SK-N-SH (cell line): Measurements from ENCODE around the gene TEPSIN. TPM values are rescaled to one million over a fixed set of nuclear protein-coding genes. Genes with fewer than 3 reads are reported as not detected.

ENCODE experiments used
- CTCF ChIA-PET: fragments of 300-600, 350-600 bp; formaldehyde crosslinking; extraction: SDS; loops from one replicate; lab custom pipeline; 2021; lab: Yijun Ruan, JAX
- POLR2A ChIA-PET: fragments of 350-600 bp; sonication (Branson Sonifier 250); formaldehyde crosslinking; extraction: SDS; loops from one replicate; lab custom pipeline; 2020; ENCODE audit warnings: antibody characterized with exemption, inconsistent platforms; lab: Yijun Ruan, JAX
- DNase-seq: peaks from one replicate; pipeline ENCODE4 v3.0.0; 2012
- H2AFZ ChIP-seq: fragments of 200-600 bp; sonication (generic); 2 replicates; pipeline ENCODE4 v1.8.1; 2016; ENCODE audit warnings: antibody characterized with exemption, mild to moderate bottlenecking, low read depth
- H3F3A ChIP-seq: fragments of 200-600 bp; sonication (generic); replicated peaks from 2 replicates; pipeline ENCODE3; 2016; ENCODE audit warnings: antibody characterized with exemption, mild to moderate bottlenecking; ENCODE audit not compliant: insufficient read depth
- H3K27ac ChIP-seq, 2 experiments: fragments of 200-500 bp in 1 of 2; fragments of 200-600 bp in 1 of 2; sonication (Bioruptor generic) in 1 of 2; sonication (generic), shearing (Covaris generic) in 1 of 2; 2 replicates each; pipeline versions ENCODE4 v1.5.1 to v1.6.1; 2014 to 2016; ENCODE audit warnings: low read depth in 2 of 2, inconsistent platforms in 1 of 2, low read length in 1 of 2, mild to moderate bottlenecking in 1 of 2, mixed read lengths in 1 of 2
- H3K27me3 ChIP-seq: fragments of 200-600 bp; sonication (generic), shearing (Covaris generic); 2 replicates; pipeline ENCODE4 v1.6.1; 2016; ENCODE audit warnings: mixed run types; ENCODE audit not compliant: insufficient read depth
- H3K36me3 ChIP-seq, 2 experiments: fragments of 200-500 bp in 1 of 2; fragments of 200-600 bp in 1 of 2; sonication (Bioruptor generic) in 1 of 2; sonication (generic) in 1 of 2; replicated peaks in 1 of 2; 2 replicates each; pipeline versions ENCODE3 to v1.5.1; 2014 to 2016; ENCODE audit warnings: low read length in 1 of 2, mild to moderate bottlenecking in 1 of 2; ENCODE audit not compliant: insufficient read depth in 2 of 2, control insufficient read depth in 1 of 2
- H3K4me1 ChIP-seq, 2 experiments: fragments of 200-500 bp in 1 of 2; fragments of 200-600 bp in 1 of 2; sonication (Bioruptor generic) in 1 of 2; sonication (generic), shearing (Covaris generic) in 1 of 2; 2 replicates each; pipeline versions ENCODE4 v1.5.1 to v1.6.1; 2014 to 2016; ENCODE audit warnings: low read depth in 1 of 2, low read length in 1 of 2, mixed run types in 1 of 2; ENCODE audit not compliant: insufficient read depth in 2 of 2, control insufficient read depth in 1 of 2
- H3K4me2 ChIP-seq: fragments of 200-600 bp; sonication (generic), shearing (Covaris generic); 2 replicates; pipeline ENCODE4 v1.6.1; 2017; ENCODE audit warnings: mixed run types
- H3K4me3 ChIP-seq, 2 experiments: fragments of 200-500 bp in 1 of 2; fragments of 200-600 bp in 1 of 2; sonication (Bioruptor generic) in 1 of 2; sonication (generic), shearing (Covaris generic) in 1 of 2; 2 replicates each; pipeline versions ENCODE4 v1.5.1 to v1.8.1; 2014 to 2016; ENCODE audit warnings: low read depth in 2 of 2, inconsistent platforms in 1 of 2, low read length in 1 of 2, mild to moderate bottlenecking in 1 of 2, mixed read lengths in 1 of 2, moderate library complexity in 1 of 2
- H3K79me2 ChIP-seq: fragments of 200-600 bp; sonication (generic); 2 replicates; pipeline ENCODE4 v1.8.1; 2017; ENCODE audit warnings: mild to moderate bottlenecking; ENCODE audit not compliant: insufficient read depth
- H3K9ac ChIP-seq: fragments of 200-600 bp; sonication (generic); 2 replicates; pipeline ENCODE4 v1.6.1; 2017; ENCODE audit warnings: mixed run types
- H3K9me2 ChIP-seq: fragments of 200-600 bp; sonication (generic); 2 replicates; pipeline ENCODE4 v1.6.1; 2017; ENCODE audit warnings: mixed run types
- H3K9me3 ChIP-seq: fragments of 200-600 bp; sonication (generic); 2 replicates; pipeline ENCODE4 v1.6.1; 2017; ENCODE audit warnings: mixed run types, mild to moderate bottlenecking, moderate library complexity
- H4K20me1 ChIP-seq: fragments of 200-600 bp; sonication (generic); 2 replicates; pipeline ENCODE4 v1.6.1; 2017; ENCODE audit warnings: mild to moderate bottlenecking, mixed run types; ENCODE audit not compliant: insufficient read depth
- CTCF ChIP-seq: fragments of 200-600 bp; sonication (generic); IDR thresholded peaks from 2 replicates; pipeline ENCODE4 v1.6.1; 2017; ENCODE audit warnings: antibody characterized with exemption, mild to moderate bottlenecking, moderate library complexity
- ELF1 ChIP-seq: IDR thresholded peaks from 2 replicates; pipeline ENCODE4 v1.4.0; 2012
- EZH2phosphoT487 ChIP-seq: fragments of 200-600 bp; sonication (generic); IDR thresholded peaks from 2 replicates; pipeline ENCODE4 v1.6.1; 2017; ENCODE audit warnings: low read depth, mixed run types, mild to moderate bottlenecking, antibody characterized with exemption, moderate library complexity, borderline replicate concordance
- FOSL2 ChIP-seq: IDR thresholded peaks from 2 replicates; pipeline ENCODE4 v1.4.0; 2012; ENCODE audit warnings: low read depth, mild to moderate bottlenecking, moderate library complexity, borderline replicate concordance
- FOXM1 ChIP-seq: IDR thresholded peaks from 2 replicates; pipeline ENCODE4 v1.4.0; 2012; ENCODE audit warnings: low read depth, mild to moderate bottlenecking
- MAX ChIP-seq: IDR thresholded peaks from 2 replicates; pipeline ENCODE4 v1.4.0; 2012; ENCODE audit warnings: low read depth
- MEF2A ChIP-seq: IDR thresholded peaks from 2 replicates; pipeline ENCODE4 v1.4.0; 2012; ENCODE audit warnings: low read depth, borderline replicate concordance
- MXI1 ChIP-seq: IDR thresholded peaks from 2 replicates; pipeline ENCODE4 v1.6.1; 2012; ENCODE audit warnings: mild to moderate bottlenecking, low read depth, low read length, improper control_type of control experiment
- NFIC ChIP-seq: IDR thresholded peaks from 2 replicates; pipeline ENCODE4 v1.4.0; 2012; ENCODE audit warnings: borderline replicate concordance
- PBX3 ChIP-seq: IDR thresholded peaks from 2 replicates; pipeline ENCODE4; 2012
- POLR2AphosphoS5 ChIP-seq: IDR thresholded peaks from 2 replicates; pipeline ENCODE4 v1.6.1; 2012; ENCODE audit warnings: low read depth, low read length
- RAD21 ChIP-seq: IDR thresholded peaks from 2 replicates; pipeline ENCODE4 v1.6.1; 2012; ENCODE audit warnings: mild to moderate bottlenecking, low read length
- RCOR1 ChIP-seq: fragments of 150-350 bp; IDR thresholded peaks from 2 replicates; pipeline ENCODE4 v1.6.1; 2017; ENCODE audit warnings: antibody characterized with exemption, low read length
- REST ChIP-seq: IDR thresholded peaks from 2 replicates; pipeline ENCODE4 v1.6.1; 2012; ENCODE audit warnings: mild to moderate bottlenecking, low read depth, low read length, moderate library complexity
- RFX5 ChIP-seq: IDR thresholded peaks from 2 replicates; pipeline ENCODE4 v1.6.1; 2012; ENCODE audit warnings: mild to moderate bottlenecking, improper control_type of control experiment, low read length
- RXRA ChIP-seq: IDR thresholded peaks from 2 replicates; pipeline ENCODE4 v1.4.0; 2012; ENCODE audit warnings: low read depth, mild to moderate bottlenecking, borderline replicate concordance
- TAF1 ChIP-seq: IDR thresholded peaks from 2 replicates; pipeline ENCODE4 v1.6.1; 2012; ENCODE audit warnings: low read depth, mild to moderate bottlenecking, low read length, moderate library complexity, borderline replicate concordance
- TCF12 ChIP-seq: IDR thresholded peaks from 2 replicates; pipeline ENCODE4 v1.4.0; 2012
- TEAD4 ChIP-seq: IDR thresholded peaks from 2 replicates; pipeline ENCODE4 v1.4.0; 2012; ENCODE audit warnings: mild to moderate bottlenecking, borderline replicate concordance; ENCODE audit not compliant: insufficient read depth
- USF1 ChIP-seq: IDR thresholded peaks from 2 replicates; pipeline ENCODE4 v1.4.0; 2012; ENCODE audit warnings: low read depth, borderline replicate concordance
- WGBS: methylation state at CpG from one replicate; pipeline ENCODE4 v1.1.6; 2017; ENCODE audit warnings: low lambda C conversion rate; 5-methylcytosine and 5-hydroxymethylcytosine counted together
- polyA plus RNA-seq, 3 experiments: library from polyadenylated mRNA; depleted of rRNA; stranded (reverse); fragments of >200 nt; gene quantifications; 2 replicates each; pipeline ENCODE4 v1.2.3, GENCODE V29; 2012

The TEPSIN gene
- polyA plus RNA-seq, 1 of the 3 experiments (the other 2 are of a cell fraction), result 35.3 TPM

- no peak for DNase-seq
- H3K9me2 ChIP-seq, result no peaks in the 10 kb centered on the region
- TF ChIP-seq RFX5 (no peak), TCF12 (no peak), USF1 (no peak), RAD21 (no peak), TAF1 (no peak), EZH2phosphoT487 (no peak), CTCF (no peak), FOXM1 (no peak), REST (no peak), MXI1 (no peak), RXRA (no peak), POLR2AphosphoS5 (no peak), MEF2A (no peak), TEAD4 (no peak), ELF1 (no peak), FOSL2 (no peak), PBX3 (no peak), NFIC (no peak), MAX (no peak), RCOR1 (no peak)
- H3F3A ChIP-seq, result no peaks in the 10 kb centered on the region
- no peaks in the 10 kb centered on the region for H3K79me2 ChIP-seq
- H3K9ac ChIP-seq, result no peak overlapping the region
- H4K20me1 ChIP-seq, result no peaks in the 10 kb centered on the region; the same call in 1 of the 2 replicates
- ChIA-PET CTCF (interaction anchor here (1.1 to 14.7 kb wide), 6 partner anchors 13 to 403 kb away, joined by 3 to 147 read pairs (median 5); no protein-coding TSS in a partner anchor), POLR2A (no interaction called here)
- no peak overlapping the region for H3K4me2 ChIP-seq
- no peaks in the 10 kb centered on the region for H3K27me3 ChIP-seq
- no peak overlapping the region for H3K4me3 ChIP-seq
- H3K9me3 ChIP-seq, result no peaks in the 10 kb centered on the region
- WGBS, result 96% methylated on average over 18 of the region's 21 CpGs
- no peak overlapping the region for H3K27ac ChIP-seq
- no peak overlapping the region for H2AFZ ChIP-seq
- peaks cover 0 to 3% of the 10 kb centered on the region in 2 experiments; a peak in 1 of 4 replicates for H3K4me1 ChIP-seq
- H3K36me3 ChIP-seq, result peaks cover 5 to 44% of the 10 kb centered on the region in 2 experiments
Measured at GRCh38 chr17:81197831-81198490, 40.9 kb downstream of the TEPSIN start.
